Uterus (tissue), 2 donors: ENCODE measurements around the gene CTIF.

Experiments
- POLR2A ChIP-seq, 2 donors: fragments of 450-650 bp; IDR thresholded peaks; one replicate each; pipeline ENCODE4 v1.6.1; 2016; ENCODE audit warnings: antibody characterized with exemption in 2 of 2, mild to moderate bottlenecking in 1 of 2, moderate library complexity in 1 of 2
- TF ChIP-seq, protein P1 (sequence below), 4 experiments: fragments of 200-600 bp in 2 of 4; fragments of 450-650 bp in 2 of 4; sonication (generic) in 2 of 4; IDR thresholded peaks; one replicate each; pipeline ENCODE4 v1.5.1; 2016 to 2019; ENCODE audit warnings: antibody characterized with exemption in 4 of 4, mild to moderate bottlenecking in 2 of 4, moderate library complexity in 1 of 4

GRCh38 chr18:48832938-48833700, 294.3 kb downstream of the CTIF start:
- TF ChIP-seq, protein P1, sequence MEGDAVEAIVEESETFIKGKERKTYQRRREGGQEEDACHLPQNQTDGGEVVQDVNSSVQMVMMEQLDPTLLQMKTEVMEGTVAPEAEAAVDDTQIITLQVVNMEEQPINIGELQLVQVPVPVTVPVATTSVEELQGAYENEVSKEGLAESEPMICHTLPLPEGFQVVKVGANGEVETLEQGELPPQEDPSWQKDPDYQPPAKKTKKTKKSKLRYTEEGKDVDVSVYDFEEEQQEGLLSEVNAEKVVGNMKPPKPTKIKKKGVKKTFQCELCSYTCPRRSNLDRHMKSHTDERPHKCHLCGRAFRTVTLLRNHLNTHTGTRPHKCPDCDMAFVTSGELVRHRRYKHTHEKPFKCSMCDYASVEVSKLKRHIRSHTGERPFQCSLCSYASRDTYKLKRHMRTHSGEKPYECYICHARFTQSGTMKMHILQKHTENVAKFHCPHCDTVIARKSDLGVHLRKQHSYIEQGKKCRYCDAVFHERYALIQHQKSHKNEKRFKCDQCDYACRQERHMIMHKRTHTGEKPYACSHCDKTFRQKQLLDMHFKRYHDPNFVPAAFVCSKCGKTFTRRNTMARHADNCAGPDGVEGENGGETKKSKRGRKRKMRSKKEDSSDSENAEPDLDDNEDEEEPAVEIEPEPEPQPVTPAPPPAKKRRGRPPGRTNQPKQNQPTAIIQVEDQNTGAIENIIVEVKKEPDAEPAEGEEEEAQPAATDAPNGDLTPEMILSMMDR (IDR thresholded peaks at IDR 0.05), result no peak
- no peak for TF ChIP-seq POLR2A (IDR thresholded peaks at IDR 0.05)
